Chondrocyte (in vitro differentiated cells): ENCODE measurements around the gene NR1I2. TPM values are rescaled to one million over a fixed set of nuclear protein-coding genes. Genes with fewer than 3 reads are reported as not detected.

ENCODE experiments used
- DNase-seq: peaks from one replicate; pipeline ENCODE4 v3.0.0; 2021; ENCODE audit warnings: mixed read lengths, low spot score
- H3K27ac Mint-ChIP-seq: one replicate; pipeline ENCODE4 v1.8.0; 2021; ENCODE audit warnings: mild to moderate bottlenecking, moderate library complexity, mixed read lengths; ENCODE audit not compliant: unreplicated experiment
- H3K27me3 Mint-ChIP-seq: 2 replicates; pipeline ENCODE4 v1.8.0; 2021; ENCODE audit warnings: low read depth, mixed read lengths
- H3K36me3 Mint-ChIP-seq: 2 replicates; pipeline ENCODE4 v1.8.0; 2021; ENCODE audit warnings: low read depth, mixed read lengths
- H3K4me1 Mint-ChIP-seq: 2 replicates; pipeline ENCODE4 v1.8.0; 2021; ENCODE audit warnings: low read depth, mild to moderate bottlenecking, mixed read lengths
- H3K4me3 Mint-ChIP-seq: one replicate; pipeline ENCODE4 v1.8.0; 2021; ENCODE audit warnings: mild to moderate bottlenecking, moderate library complexity, mixed read lengths; ENCODE audit not compliant: unreplicated experiment
- H3K9me3 Mint-ChIP-seq: 2 replicates; pipeline ENCODE4 v1.8.0; 2021; ENCODE audit warnings: low read depth, mixed read lengths
- CTCF ChIP-seq: fragments of 200-600 bp; sonication (generic); IDR thresholded peaks from 2 replicates; pipeline ENCODE4 v1.5.0; 2021; ENCODE audit warnings: antibody characterized with exemption, mild to moderate bottlenecking, moderate library complexity
- total RNA-seq: library from RNA; stranded (reverse); gene quantifications from 3 replicates; pipeline ENCODE4 v1.2.1, GENCODE V29; 2021

The NR1I2 gene
- total RNA-seq, 1 donor from 2014 or later = not detected

GRCh38 chr3:119835556-119835955, 53.7 kb downstream of the NR1I2 start:
- no peaks in the 10 kb centered on the region for H3K9me3 Mint-ChIP-seq
- TF ChIP-seq CTCF = no peak
- H3K36me3 Mint-ChIP-seq = peaks cover 4% of the 10 kb centered on the region
- H3K27me3 Mint-ChIP-seq = no peaks in the 10 kb centered on the region
- no peak overlapping the region for H3K27ac Mint-ChIP-seq
- no peak for DNase-seq
- H3K4me3 Mint-ChIP-seq = no peak overlapping the region
- H3K4me1 Mint-ChIP-seq = peaks cover 26% of the 10 kb centered on the region

- no peak for TF ChIP-seq CTCF
- Mint-ChIP-seq H3K27ac (no peak overlapping the region), H3K4me1 (peaks cover 21% of the 10 kb centered on the region), H3K36me3 (peaks cover 19% of the 10 kb centered on the region), H3K4me3 (no peak overlapping the region), H3K9me3 (peaks cover 18% of the 10 kb centered on the region), H3K27me3 (no peaks in the 10 kb centered on the region)
- no peak for DNase-seq
Observed at GRCh38 chr3:119841808-119842471, 60.0 kb downstream of the NR1I2 start.

DNA sequence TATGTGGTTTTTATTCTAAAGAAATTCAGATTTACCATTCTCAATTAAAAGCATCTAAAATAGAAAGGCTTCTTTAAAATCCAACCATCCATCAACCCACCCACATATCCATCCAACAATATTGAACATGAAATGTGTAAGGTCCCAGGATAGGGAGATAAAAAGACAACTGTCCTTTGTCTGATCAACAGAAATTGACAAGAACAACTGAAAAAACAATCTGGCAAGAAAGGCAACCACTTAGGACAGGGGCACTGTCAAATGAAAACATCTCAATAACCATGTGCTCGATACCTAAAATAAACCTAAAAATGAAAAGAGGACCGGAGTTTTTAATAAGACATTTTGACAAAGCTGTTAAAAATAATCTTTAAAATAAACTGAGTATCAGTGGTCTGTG, 67.2 kb downstream of the NR1I2 start:
- H3K4me3 Mint-ChIP-seq = no peak overlapping the region
- no peak for DNase-seq
- H3K4me1 Mint-ChIP-seq = peaks cover 4% of the 10 kb centered on the region
- no peak for TF ChIP-seq CTCF
- no peak overlapping the region for H3K27ac Mint-ChIP-seq
- H3K9me3 Mint-ChIP-seq = peaks cover 13% of the 10 kb centered on the region
- H3K36me3 Mint-ChIP-seq = peaks cover 23% of the 10 kb centered on the region
- no peaks in the 10 kb centered on the region for H3K27me3 Mint-ChIP-seq

GRCh38 chr3:119856695-119857094, 74.8 kb downstream of the NR1I2 start:
- H3K27ac Mint-ChIP-seq = no peak overlapping the region
- peaks cover 35% of the 10 kb centered on the region for H3K36me3 Mint-ChIP-seq
- DNase-seq = no peak
- no peak for TF ChIP-seq CTCF
- H3K4me1 Mint-ChIP-seq = no peaks in the 10 kb centered on the region
- no peaks in the 10 kb centered on the region for H3K27me3 Mint-ChIP-seq
- H3K9me3 Mint-ChIP-seq = peaks cover 21% of the 10 kb centered on the region
- H3K4me3 Mint-ChIP-seq = no peak overlapping the region

GRCh38 chr3:119858957-119859356, 77.1 kb downstream of the NR1I2 start:
- no peak for DNase-seq
- no peaks in the 10 kb centered on the region for H3K27me3 Mint-ChIP-seq
- no peak overlapping the region for H3K4me3 Mint-ChIP-seq
- H3K4me1 Mint-ChIP-seq = no peaks in the 10 kb centered on the region
- H3K27ac Mint-ChIP-seq = no peak overlapping the region
- no peak for TF ChIP-seq CTCF
- H3K9me3 Mint-ChIP-seq = peaks cover 21% of the 10 kb centered on the region
- peaks cover 41% of the 10 kb centered on the region for H3K36me3 Mint-ChIP-seq
